Upper lobe of left lung (tissue), 4 donors: Measurements from ENCODE around the gene PRKG1.

Experiments
- EP300 ChIP-seq, 4 donors: sonication (generic); formaldehyde crosslinking; IDR thresholded peaks; one replicate each; pipeline ENCODE4 v1.5.1; 2017; ENCODE audit warnings: antibody characterized with exemption in 4 of 4, control low read depth in 2 of 4
- POLR2A ChIP-seq, 4 donors: fragments of 450-650 bp; IDR thresholded peaks; one replicate each; pipeline ENCODE4 v1.5.1; 2016 to 2017; ENCODE audit warnings: antibody characterized with exemption in 4 of 4, mild to moderate bottlenecking in 2 of 4
- POLR2AphosphoS5 ChIP-seq, 2 donors: sonication (generic); formaldehyde crosslinking; IDR thresholded peaks; one replicate each; pipeline ENCODE4 v1.5.1; 2017; ENCODE audit warnings: antibody characterized with exemption in 2 of 2
- TF ChIP-seq, protein P1 (sequence below), 6 experiments: fragments of 450-650 bp in 4 of 6; fragments of 200-600 bp in 2 of 6; sonication (generic) in 2 of 6; IDR thresholded peaks; one replicate each; pipeline ENCODE4 v1.5.1; 2016 to 2019; ENCODE audit warnings: antibody characterized with exemption in 6 of 6

DNA sequence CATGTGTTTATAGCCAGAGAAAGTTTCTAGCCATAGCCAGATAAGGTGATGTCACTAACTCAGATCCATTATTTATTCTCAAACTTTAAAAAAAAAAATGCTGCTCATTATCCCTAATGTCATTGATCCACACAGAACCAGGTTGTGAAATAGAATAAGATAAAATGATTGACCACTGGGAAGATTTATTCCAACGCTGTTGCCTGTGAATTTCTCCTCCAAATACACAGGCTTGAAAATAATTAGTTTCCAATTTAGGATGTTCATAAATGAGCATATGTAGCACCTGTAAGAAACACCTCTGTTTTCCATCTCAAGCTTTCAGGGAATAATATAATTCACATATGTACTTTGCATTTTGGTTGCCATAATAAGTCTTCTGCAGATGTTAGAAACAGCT lies 956.7 kb downstream of the PRKG1 start:
- TF ChIP-seq, protein P1, sequence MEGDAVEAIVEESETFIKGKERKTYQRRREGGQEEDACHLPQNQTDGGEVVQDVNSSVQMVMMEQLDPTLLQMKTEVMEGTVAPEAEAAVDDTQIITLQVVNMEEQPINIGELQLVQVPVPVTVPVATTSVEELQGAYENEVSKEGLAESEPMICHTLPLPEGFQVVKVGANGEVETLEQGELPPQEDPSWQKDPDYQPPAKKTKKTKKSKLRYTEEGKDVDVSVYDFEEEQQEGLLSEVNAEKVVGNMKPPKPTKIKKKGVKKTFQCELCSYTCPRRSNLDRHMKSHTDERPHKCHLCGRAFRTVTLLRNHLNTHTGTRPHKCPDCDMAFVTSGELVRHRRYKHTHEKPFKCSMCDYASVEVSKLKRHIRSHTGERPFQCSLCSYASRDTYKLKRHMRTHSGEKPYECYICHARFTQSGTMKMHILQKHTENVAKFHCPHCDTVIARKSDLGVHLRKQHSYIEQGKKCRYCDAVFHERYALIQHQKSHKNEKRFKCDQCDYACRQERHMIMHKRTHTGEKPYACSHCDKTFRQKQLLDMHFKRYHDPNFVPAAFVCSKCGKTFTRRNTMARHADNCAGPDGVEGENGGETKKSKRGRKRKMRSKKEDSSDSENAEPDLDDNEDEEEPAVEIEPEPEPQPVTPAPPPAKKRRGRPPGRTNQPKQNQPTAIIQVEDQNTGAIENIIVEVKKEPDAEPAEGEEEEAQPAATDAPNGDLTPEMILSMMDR (IDR thresholded peaks at IDR 0.05) = no peak
- TF ChIP-seq POLR2A (IDR thresholded peaks at IDR 0.05) (no peak), POLR2AphosphoS5 (IDR thresholded peaks at IDR 0.05) (no peak), EP300 (IDR thresholded peaks at IDR 0.05) (no peak)
